Prostate gland (tissue), 2 donors: ENCODE data around the gene MRAS. TPM values are rescaled to one million over a fixed set of nuclear protein-coding genes. Genes with fewer than 3 reads are reported as not detected.

Source experiments
- DNase-seq: peaks from one replicate; pipeline ENCODE4 v3.0.0-alpha.2; 2019; ENCODE audit warnings: low spot score
- H3K27ac ChIP-seq, 2 donors: fragments of 200-600 bp; sonication (generic); 2 replicates each; pipeline ENCODE4 v1.5.1; 2017 to 2019
- H3K27me3 ChIP-seq: fragments of 200-600 bp; sonication (generic); replicated peaks from 2 replicates; pipeline ENCODE4 v1.5.1; 2019; ENCODE audit not compliant: insufficient read depth
- H3K36me3 ChIP-seq, 2 donors: fragments of 200-600 bp; sonication (generic); 1 replicate in 1 of 2; 2 replicates in 1 of 2; pipeline versions ENCODE4 v1.5.1 to v1.8.1; 2017 to 2019
- H3K4me1 ChIP-seq: fragments of 200-600 bp; sonication (generic); replicated peaks from 2 replicates; pipeline ENCODE4 v1.5.1; 2019
- H3K4me3 ChIP-seq, 2 donors: fragments of 200-600 bp; sonication (generic); 2 replicates each; pipeline ENCODE4 v1.5.1; 2017 to 2019
- H3K9me3 ChIP-seq: fragments of 200-600 bp; sonication (generic); 2 replicates; pipeline ENCODE4 v1.5.1; 2017
- CTCF ChIP-seq, 4 experiments: fragments of 200-600 bp in 2 of 4; fragments of 450-650 bp in 2 of 4; sonication (generic) in 2 of 4; IDR thresholded peaks; 1 replicate in 3 of 4; 2 replicates in 1 of 4; pipeline ENCODE4 v1.5.1; 2016 to 2019; ENCODE audit warnings: antibody characterized with exemption in 4 of 4, mild to moderate bottlenecking in 2 of 4, moderate library complexity in 2 of 4
- POLR2A ChIP-seq: fragments of 450-650 bp; IDR thresholded peaks from one replicate; pipeline ENCODE4 v1.6.1; 2016; ENCODE audit warnings: antibody characterized with exemption, mild to moderate bottlenecking
- POLR2AphosphoS5 ChIP-seq: sonication (generic); formaldehyde crosslinking; IDR thresholded peaks from one replicate; pipeline ENCODE4 v1.6.1; 2017; ENCODE audit warnings: antibody characterized with exemption
- WGBS: methylation state at CpG from one replicate; pipeline ENCODE4 v1.1.5; 2018; 5-methylcytosine and 5-hydroxymethylcytosine counted together
- intact Hi-C: fragments of 100-400 bp; cut with DNase I; formaldehyde crosslinking; loops from one replicate; pipeline ENCODE4 v1.14.2; 2022
- total RNA-seq, 2 donors: library from RNA; depleted of rRNA; stranded (reverse); fragments of >200 nt; gene quantifications; one replicate each; pipeline ENCODE4 v1.1.0, GENCODE V29; 2016

Gene MRAS
- total RNA-seq, 2 donors from 2014 or later, result 8.7 to 25.3 TPM

GRCh38 chr3:138445236-138445635 lies 96.9 kb downstream of the MRAS start:
- DNase-seq, result no peak
- Histone ChIP-seq H3K4me3 (no peak overlapping the region), H3K27ac (no peak overlapping the region), H3K36me3 (no peaks in the 10 kb centered on the region), H3K9me3 (no peaks in the 10 kb centered on the region), H3K27me3 (no peaks in the 10 kb centered on the region), H3K4me1 (no peaks in the 10 kb centered on the region)
- no peak for TF ChIP-seq POLR2AphosphoS5
- no peak for TF ChIP-seq POLR2A
- TF ChIP-seq CTCF (IDR thresholded peaks at IDR 0.05), result no peak
- intact Hi-C loops, result no loop called here
- 94% methylated on average over 7 of the region's 7 CpGs for WGBS

DNA sequence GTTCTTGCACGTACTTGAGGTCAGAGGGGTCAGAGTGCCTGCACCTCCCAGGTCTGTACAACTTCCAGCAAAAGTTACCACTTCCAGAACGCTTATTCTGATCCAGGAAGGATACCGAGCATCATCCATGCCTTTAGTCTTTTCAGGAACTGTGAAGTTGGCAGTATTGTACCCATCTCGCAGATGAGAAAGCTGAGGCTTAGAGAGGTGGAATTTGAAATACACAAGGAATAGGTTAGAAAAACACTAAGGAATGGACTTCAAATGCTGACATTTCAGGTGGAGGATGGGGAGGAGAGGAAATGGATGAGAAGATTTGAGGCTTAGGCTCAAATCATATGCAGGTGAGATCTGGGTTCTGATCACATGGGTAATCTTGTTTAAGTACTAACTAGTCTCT lies 97.3 kb downstream of the MRAS start:
- no peak overlapping the region for H3K27ac ChIP-seq
- TF ChIP-seq POLR2AphosphoS5 (no peak), POLR2A (no peak), CTCF (IDR thresholded peaks at IDR 0.05) (no peak)
- no peaks in the 10 kb centered on the region for H3K9me3 ChIP-seq
- no peaks in the 10 kb centered on the region for H3K4me1 ChIP-seq
- WGBS, result 91% methylated on average over 4 of the region's 4 CpGs
- intact Hi-C loops, result no loop called here
- H3K27me3 ChIP-seq, result no peaks in the 10 kb centered on the region
- no peak overlapping the region for H3K4me3 ChIP-seq
- DNase-seq, result no peak
- H3K36me3 ChIP-seq, result no peaks in the 10 kb centered on the region

GRCh38 chr3:138448631-138449030 lies 100.3 kb downstream of the MRAS start:
- WGBS, result 94% methylated on average over 3 of the region's 3 CpGs
- no peak for DNase-seq
- Histone ChIP-seq H3K4me1 (no peaks in the 10 kb centered on the region), H3K4me3 (no peak overlapping the region), H3K27ac (no peak overlapping the region), H3K36me3 (no peaks in the 10 kb centered on the region), H3K9me3 (no peaks in the 10 kb centered on the region), H3K27me3 (no peaks in the 10 kb centered on the region)
- intact Hi-C loops, result no loop called here
- TF ChIP-seq POLR2A, result no peak
- TF ChIP-seq POLR2AphosphoS5, result no peak
- TF ChIP-seq CTCF (IDR thresholded peaks at IDR 0.05), result no peak

- H3K27me3 ChIP-seq, result no peaks in the 10 kb centered on the region
- 88% methylated on average over 3 of the region's 3 CpGs for WGBS
- H3K36me3 ChIP-seq, result no peaks in the 10 kb centered on the region
- no peaks in the 10 kb centered on the region for H3K4me1 ChIP-seq
- H3K4me3 ChIP-seq, result no peak overlapping the region
- H3K9me3 ChIP-seq, result no peaks in the 10 kb centered on the region
- DNase-seq, result no peak
- H3K27ac ChIP-seq, result no peak overlapping the region
- TF ChIP-seq POLR2AphosphoS5, result no peak
- no peak for TF ChIP-seq CTCF (IDR thresholded peaks at IDR 0.05)
- TF ChIP-seq POLR2A, result no peak
- intact Hi-C loops, result no loop called here
Observed at GRCh38 chr3:138449490-138449889, 101.1 kb downstream of the MRAS start.

DNA sequence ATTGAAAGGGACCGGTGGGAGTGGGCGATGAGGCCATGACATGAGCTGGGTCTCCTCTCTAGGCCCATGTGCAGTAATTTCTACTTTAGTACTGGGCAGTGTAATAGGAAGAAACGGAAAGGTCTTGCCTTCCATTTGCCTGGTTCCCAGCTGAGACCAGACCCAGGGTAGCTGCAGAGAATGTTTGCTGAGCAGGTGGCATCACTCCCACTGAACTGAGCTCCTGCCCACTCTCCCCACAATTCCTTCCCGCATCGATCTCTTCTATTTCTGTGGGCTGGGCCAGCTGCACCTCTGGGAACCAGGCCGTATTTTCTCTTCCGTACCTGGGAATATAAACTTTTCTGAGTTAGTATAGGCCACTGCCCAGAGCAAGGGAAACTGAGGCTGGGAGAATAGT lies 101.8 kb downstream of the MRAS start:
- Histone ChIP-seq H3K36me3 (no peaks in the 10 kb centered on the region), H3K4me3 (no peak overlapping the region), H3K27ac (no peak overlapping the region), H3K9me3 (no peaks in the 10 kb centered on the region), H3K4me1 (no peaks in the 10 kb centered on the region), H3K27me3 (no peaks in the 10 kb centered on the region)
- DNase-seq, result no peak
- WGBS, result 92% methylated on average over 7 of the region's 7 CpGs
- intact Hi-C loops, result no loop called here
- TF ChIP-seq CTCF (IDR thresholded peaks at IDR 0.05), result no peak
- no peak for TF ChIP-seq POLR2AphosphoS5
- no peak for TF ChIP-seq POLR2A
